T follicular helper cell (primary cell): Measurements from ENCODE around the gene GZF1.
A peak's percentile ranks its signal among the peaks of the same experiment; 100 is the strongest.
"Not testable (repeated sequence)": the region's sequence is repeated elsewhere in the genome, so short reads cannot be mapped to it uniquely, and the experiment has no call there.

Source experiments
- DNase-seq: peaks from one replicate; pipeline ENCODE4 v3.0.0-alpha.2; 2020; ENCODE audit warnings: low read depth

Gene GZF1

DNA sequence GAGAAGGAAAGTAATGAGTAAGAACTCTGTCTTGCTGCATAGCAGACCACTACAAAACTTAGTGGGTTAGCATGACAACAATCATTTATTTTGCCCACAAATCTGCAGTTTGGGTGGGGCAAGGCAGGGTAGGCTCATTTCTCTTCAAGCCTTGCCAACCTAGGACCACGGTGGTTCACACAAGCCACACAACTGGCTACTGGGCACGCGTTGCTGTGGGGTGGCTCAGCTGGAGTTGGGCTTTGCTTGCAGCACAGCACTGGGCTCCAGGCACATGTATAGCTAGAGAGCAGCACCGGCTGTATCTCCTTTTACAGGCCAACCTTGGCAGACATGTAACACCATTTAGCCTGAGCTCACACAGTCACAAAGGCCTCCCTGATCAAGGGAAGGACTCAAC, 16.0 kb upstream of the GZF1 start:
- DNase-seq, result no peak

DNA sequence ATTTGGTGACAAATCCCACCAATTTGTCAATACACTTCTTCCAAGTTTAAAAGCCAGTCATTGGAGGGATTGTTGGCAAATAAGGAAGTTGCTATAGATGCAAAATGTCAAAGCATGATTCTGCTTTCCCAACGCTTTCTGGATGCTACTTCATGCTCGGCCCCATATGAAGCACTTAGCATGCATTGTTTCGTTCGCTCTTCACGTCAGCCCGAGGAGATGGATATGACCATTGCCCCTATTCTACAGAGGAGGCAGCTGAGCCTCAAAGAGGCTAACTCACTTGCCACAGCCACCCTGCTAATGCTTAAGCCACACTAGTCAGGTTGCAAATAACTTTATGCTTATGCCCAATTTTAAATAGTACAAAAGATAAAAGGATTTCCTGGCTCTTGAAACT, 14.2 kb upstream of the GZF1 start:
- DNase-seq, result no peak

DNA sequence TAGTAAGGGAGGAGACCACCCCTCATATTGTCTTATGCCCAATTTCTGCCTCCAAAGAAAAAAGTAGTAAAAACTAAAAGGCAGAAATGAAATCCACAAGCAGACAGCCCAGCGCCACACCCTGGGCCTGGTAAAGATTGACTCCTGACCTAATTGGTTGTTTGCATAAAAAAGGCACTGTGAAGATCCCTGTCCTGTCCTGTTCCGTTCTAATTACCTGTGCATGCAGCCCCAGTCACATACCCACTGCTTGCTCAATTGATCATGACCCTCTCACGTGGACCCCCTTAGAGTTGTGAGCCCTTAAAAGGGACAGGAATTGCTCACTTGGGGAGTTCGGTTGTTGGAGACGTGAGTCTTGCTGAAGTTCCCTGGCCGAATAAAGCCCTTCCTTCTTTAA, 13.5 kb upstream of the GZF1 start:
- DNase-seq, result not testable (repeated sequence)

DNA sequence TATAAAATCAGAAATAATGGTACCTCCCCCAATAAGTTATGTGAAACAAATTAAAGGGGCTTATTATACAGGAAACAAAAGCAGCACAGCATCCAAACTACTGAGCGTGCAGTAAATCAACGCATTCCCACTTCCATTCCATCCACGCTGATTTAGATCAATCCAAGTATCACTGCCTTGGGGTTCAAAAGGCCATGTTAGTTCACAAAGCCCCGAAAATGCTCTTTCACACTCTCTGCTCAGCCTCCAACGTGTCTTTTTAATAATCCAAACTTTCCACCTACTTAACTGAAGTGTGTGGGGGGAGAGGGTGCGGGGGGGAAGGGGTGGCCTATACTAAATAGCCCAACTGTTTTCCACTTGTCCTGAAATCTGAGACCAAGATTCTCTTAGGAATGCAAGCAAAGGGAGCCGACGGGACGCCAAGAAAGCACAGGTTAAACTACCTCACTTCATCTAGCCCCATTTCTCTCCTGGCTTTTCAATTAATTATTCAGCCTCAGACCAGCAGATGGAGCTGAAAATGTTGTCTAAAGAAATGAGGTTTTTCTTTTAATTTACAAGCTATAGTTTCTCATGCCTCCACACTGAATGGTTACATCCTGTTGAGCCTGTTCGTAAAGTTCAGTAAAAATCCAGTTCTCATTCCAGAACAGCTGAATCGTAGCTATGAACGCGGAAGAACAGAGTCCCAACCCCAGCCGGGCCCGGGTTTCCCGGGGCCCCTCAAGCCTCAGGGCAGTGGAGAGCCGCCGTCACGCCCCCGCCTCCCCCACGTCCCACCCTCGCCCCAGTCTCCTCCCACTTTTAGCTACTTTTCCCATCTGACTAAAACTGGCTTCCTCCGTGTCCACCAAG, 12.4 kb upstream of the GZF1 start:
- DNase-seq, result peak; percentile 70

DNA sequence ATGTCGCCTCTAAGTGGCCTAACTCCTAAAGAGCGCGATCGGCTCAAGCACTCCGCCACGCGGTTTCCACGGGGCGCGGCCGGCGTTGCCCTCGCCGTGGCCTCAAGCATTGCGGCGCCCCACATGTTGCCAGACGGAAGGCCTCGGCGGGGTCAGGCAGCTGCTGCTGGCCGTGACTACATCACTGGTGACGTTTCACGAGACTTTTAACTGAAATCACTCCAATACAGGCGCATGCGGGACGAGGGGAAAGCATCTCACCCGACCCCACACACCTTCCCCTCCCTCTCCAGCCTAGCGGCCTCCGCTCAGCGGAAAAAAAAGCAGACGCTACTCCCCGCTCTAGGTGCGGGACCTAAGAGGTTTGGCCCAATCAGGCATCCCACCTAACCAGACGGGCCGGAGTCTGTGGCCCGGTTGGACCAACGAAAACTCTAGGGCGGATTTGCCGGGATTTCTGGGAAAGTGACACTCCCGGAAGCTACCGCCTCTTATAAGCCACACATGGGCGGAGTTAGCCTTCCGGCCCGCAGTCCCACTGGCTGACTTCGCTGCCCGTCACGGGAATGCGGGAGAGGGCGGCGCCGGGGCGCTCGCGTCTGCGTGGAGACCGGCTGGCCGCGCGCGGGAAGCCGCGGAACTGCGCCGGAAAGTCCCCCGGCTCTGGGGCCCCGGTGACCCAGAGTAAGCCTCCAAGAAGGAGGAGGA, 11.6 kb upstream of the GZF1 start, which contains the start of gene NXT1:
NXT1 (plus strand) TSS at position 596 of the 708 bp plus-strand sequence. CDS start 3,251 bp downstream, outside the sequence.
- DNase-seq, result peak; percentile 92

DNA sequence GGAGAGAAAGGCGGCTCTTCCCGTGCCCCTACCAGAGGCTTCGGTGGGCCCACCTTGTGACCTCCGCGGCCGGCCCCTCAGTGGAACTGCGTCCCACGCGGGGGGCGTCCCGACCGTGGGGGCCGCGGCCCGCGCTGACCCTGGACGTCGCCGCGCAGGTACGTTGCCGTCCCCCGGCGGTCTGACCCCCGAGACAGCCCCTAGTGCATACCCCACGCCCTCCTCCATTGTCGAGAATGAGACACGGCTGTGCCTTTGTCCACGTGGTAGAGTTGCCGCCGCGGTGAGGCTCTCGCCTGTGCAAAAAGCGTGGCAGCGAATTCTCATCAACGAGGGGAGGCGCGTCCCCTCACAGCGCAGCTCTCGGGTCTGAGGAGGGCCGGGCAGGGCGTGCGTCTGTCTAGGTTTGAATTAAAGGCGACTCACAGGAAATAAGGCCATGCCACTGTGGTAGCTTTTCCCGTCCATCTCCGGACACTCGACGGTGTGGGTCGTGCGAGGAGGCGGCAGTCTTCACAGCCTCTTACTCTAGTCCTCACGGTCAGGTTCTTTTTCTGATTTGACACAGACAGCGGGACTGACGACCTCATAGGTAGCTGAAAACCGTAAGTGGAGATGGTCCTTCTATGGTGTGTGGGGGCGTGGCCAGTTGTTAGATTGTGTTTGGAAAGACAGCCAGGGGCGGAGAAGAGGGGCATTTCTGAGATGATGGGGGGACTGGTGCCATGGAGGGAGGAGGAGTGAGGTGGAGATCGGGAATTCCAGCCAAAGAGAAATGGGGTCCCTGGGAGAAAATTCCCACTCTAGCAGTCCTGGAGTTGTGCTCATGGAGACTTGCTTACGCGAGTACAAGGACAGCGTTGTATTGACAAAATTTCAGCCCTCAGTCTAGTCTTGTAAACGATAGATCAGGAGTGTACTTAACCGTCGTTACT, 10.8 kb upstream of the GZF1 start:
- DNase-seq, result peak; percentile 55

DNA sequence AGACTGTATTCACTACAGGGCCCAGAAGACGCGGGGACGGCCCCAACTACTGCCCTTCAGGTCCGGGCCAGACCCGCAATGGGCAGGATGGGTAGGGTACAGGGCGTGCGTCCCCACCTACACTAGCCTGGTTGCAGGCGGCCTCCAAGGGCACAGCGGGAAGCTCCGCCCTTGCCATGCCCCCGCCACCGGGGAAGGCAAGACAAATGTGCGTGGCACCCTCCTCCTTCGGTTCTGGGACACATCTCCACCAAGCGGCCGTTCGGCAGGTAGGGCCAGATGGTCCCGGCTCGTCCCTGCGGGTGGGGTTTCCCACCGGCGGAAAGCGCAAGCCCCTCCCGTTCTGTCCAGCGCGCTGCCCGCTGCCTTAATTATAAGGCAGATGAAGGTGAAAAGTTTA, 5.8 kb upstream of the GZF1 start:
- DNase-seq, result no peak

DNA sequence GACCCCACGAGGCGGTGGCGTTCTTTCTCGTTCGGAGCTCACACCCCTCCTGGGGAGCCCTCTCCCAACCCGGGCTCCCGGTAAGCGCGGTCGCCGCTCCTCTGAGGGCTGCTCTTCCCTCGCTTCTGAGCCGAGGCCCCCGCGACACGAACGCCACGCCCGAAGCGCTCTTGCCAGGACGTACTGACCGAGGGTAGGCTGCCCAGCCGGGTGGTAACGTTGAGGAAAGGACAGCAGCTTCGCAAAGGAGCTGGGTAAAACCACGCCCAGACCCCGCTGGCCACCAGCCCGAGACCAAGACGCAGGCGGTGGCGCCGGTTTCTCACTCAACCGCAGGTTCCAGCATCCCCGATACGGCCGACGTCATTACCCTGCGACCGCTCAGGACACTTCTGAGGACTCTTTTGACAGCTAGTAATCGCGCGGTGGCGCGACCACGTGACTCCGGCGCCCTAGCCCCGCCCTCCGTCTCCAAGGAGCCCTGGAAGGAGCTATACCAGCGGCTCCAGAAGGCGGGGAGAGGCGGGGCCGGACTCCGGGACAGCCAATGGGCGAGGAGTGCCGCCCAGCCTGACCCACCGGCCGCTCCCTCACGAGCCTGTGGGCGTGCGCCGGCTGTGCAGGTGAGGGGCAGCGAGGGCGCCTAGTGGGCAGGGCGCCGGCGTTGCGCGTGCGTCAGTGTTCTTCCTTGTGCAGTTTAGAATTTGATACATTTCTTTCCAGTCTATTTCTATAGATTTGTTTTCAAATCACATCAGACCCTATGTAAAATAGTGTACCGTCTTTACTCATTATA, 4.0 kb upstream of the GZF1 start:
- peak; percentile 99 for DNase-seq

DNA sequence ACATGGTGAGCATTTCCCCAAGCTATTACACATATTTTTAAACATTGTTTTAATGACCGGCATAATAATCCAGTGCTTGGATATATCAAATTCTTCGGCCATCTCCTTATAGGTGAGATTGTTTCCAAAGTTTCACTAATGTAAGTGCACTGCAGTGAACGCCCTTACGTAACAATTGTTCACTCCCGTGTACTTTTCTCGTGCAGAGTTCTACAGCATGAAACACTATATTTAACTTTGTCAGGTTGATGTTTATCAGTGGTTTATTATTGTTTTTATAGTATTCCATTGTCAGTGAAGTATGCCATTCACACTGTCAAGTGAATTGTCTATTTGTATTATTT, 3.4 kb upstream of the GZF1 start:
- DNase-seq, result no peak

DNA sequence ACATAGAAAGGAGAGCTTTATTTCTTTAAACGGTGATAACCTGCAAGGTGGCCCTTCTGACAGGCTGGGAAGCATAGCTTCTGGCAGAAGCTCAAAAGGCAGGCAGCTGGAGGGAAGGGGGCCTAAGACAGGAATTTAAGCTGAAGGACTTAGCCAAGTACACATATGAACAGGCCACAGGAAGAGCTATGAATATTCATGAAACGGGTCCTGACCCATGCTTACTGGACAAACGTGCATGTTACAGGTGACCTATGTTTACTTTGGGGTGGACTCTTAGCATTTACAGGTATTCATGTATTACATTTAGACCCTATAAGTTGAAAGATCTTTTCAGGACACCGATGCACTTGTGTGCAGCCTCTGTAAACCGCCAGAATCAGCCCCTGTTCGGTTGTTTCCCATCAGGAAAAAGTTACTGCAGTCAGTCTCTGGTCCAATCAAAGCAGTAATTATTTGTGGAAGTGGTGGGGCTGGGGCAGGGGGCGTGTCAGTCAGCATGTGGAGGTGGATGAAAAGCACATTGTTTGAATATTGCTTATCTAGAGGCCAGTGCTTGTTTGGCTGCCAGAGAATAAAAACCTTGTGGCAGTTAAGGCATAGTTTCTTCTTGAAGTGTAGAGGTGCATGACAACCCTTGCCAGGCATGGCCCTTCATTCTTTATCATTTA, 2.9 kb upstream of the GZF1 start:
- no peak for DNase-seq

DNA sequence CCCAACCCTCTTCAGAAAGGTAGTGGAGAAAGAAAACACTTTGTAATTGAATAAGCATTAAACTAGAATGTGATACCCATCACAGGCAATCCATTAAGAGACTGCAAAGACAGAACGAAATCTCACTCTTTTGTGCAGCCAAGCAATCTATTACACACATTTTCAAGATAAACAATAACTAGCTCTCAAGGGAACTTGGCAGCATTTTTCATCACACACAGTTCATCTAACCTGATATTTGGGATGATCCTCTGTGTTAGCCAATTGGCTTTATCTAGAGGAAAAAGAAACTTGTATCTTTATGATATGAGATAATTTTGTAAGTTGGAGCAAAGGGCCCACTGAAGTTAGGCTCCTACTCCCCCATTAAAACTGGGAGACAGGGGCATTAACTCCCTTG, 1.5 kb upstream of the GZF1 start:
- DNase-seq, result no peak

DNA sequence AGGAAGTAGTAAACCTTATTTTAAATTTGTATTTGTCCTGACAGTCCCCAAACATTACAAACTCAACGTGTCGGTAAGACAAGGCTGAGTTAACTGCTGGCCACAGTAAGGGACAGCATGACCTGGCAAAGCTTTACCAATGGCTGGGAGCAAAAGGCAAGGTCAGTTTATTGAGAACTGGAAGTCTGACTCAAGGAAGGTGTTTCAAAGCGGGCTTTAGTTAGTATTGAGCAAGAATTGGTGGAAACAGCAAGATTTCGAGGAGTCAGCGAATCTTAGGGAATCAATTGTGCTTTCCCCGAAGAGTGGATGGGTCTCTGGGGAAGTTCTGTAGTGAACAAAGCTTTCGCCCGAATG, 885 bp upstream of the GZF1 start:
- no peak for DNase-seq

DNA sequence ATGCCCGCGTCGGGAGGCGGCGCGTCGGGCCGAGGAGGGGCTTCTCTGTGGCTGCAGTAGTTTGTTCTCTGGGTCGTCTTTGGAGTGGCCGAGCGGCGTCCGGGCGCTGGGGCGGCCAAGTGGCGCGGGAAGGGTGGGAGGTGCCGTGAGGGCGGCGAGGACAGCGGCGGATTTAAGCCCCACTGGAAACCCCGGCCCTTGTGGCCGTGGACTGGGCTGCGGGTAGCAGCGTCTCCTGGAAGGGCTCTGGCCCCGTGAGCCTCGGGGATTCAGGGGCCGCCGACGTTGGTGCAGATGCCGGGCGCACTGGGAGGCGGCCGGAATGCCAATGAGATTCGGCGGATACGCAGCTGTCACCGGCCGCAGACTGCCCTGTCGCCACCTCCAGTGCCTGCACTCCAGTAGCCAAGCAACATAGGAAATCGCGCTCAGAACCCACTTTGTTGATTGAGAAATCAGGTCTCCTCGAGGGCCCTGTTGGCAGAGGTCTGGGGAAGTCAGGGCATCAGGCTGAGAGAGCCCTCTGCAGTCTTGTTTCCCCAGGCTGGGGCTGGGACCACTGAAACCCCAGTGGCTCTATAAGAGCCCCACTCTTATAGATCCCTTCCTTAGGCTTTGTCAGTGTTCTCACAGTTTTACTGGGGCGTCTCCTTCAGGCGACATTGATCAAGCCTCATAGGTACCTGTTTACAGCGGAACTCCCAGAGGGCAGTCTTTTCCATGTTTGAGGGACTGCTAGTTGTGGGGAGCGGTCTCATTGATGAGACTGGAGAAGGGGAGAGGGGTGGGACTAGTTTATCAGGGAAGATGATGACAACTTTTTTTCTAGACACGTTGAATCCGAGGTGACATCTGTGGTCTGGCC, 642 bp downstream of the GZF1 start:
- no peak for DNase-seq

DNA sequence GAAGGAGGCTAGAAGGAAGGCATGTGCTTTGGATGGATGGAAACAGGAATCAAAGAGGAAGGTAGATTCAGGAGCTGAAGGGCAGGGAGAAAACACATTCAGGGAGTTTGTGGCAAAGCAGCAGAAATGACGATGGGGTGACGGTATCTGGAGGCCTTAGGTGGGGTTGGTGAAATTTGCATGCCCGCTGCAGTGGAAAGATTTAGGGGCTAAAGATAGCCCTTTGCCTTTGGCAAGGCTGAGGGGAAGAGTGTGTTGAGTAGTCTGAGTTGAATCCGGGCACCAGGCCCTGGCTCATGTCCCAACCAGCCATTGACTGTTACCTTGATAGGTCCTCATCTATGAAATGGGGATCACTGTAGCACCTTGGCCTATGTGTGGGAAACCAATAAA, 1.3 kb downstream of the GZF1 start:
- no peak for DNase-seq

DNA sequence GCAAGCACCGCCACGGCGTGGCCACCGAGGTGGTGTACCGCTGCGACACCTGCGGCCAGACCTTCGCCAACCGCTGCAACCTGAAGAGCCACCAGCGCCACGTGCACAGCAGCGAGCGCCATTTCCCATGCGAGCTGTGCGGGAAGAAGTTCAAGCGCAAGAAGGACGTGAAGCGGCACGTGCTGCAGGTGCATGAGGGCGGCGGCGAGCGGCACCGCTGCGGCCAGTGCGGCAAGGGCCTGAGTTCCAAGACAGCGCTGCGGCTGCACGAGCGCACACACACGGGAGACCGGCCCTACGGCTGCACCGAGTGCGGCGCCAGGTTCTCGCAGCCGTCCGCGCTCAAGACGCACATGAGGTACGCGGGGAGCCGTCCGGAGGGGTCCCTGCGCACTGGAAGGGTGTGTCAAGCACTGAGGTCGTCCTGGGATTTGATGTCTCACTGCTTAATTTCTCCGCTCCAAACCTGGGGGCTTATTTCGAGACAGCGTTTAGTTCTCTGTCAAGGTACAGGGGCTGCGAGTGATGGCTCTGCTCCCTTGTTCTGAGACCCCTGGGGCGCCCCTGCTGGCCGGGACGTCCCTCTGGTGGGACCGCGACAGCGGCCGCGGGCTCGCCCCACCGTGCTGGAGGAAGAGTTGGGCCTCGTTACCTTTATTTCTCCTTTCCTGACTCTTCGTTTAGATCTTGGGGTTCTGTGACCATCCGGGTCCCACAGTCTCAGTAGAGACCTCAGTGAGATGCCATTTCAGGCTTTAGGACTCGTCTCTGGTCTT, 3.6 kb downstream of the GZF1 start:
- DNase-seq, result no peak

DNA sequence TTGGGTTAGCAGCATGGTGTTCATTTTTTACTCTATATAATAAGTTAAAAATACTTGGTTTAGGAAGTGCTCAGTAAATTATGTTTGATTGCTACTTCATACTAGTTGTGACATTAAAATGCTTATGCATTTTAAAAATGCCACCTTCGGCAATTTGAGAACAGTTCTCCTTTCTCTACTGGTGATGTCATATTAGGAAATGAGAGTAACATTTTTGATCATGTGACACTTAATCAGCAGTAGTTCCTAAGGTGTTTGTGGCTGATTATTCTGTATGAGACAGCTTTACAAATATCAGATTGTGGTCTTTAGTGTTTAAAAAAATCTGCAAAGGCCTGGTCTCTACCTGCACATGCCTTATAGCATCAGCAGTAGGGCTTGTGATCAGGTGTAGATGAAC, 4.4 kb downstream of the GZF1 start:
- no peak for DNase-seq

DNA sequence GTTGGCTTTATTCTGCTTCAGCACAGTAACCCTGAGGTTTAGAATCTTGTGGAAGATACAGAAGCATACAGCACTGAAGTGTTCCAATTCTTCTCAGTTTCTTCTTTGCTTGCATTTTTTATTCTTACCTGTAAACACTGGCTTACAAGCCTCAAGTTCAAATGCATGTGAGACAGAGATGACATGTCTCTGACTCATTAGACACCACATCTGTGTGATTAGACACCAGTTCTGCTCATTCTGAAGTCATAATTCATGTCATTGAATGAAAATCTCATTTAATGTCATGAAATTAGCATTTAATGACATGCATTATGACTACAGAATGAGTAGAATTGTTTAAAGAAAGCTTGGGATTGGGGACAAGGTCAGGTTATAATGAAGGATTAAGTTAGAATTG, 5.8 kb downstream of the GZF1 start:
- no peak for DNase-seq

DNA sequence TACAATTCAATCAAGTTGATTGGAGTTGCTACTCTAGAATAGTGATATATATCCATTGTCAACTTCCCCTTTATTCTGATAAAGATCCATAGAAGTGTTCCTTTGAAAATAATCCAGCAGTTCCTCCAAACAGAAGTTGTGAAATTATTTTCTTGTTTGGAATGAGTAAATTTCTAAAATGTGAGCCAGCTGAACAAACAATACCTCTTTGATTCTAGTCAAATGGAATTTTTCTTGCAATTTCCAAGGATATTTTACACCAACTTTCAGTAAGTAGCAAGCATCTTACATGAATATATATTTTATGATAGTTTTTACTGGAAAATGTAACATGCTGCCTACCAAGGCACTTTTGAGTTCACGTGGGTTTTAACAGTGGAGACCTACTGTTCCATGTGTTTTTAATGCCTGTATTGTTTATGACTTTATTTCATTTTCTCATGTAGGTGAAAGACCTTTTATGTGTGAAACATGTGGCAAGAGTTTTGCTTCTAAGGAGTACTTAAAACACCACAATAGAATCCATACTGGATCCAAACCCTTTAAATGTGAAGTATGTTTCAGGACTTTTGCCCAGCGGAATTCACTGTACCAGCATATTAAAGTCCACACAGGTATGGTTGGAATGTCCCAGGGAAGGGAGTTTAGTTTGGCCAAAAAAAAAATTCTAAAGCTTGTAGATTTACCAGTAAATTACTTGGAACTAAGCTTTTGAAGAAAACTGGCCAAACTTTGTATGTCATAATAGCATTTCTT, 6.5 kb downstream of the GZF1 start:
- DNase-seq, result no peak
